Adrenal gland (tissue), 12 donors: Measurements from ENCODE around the gene MAST4. TPM values are rescaled to one million over a fixed set of nuclear protein-coding genes. Genes with fewer than 3 reads are reported as not detected.

Experiments used
- DNase-seq, 7 donors: peaks; one replicate each; pipeline ENCODE4 v3.0.0-alpha.2; 2019 to 2020
- H3K27ac ChIP-seq, 5 donors: fragments of 200-600 bp; sonication (generic) in 4 of 5; 1 replicate in 3 of 5; 2 replicates in 2 of 5; pipeline versions ENCODE4 v1.5.1 to v1.8.0; 2016 to 2020; ENCODE audit warnings: mild to moderate bottlenecking in 1 of 5
- H3K27me3 ChIP-seq: fragments of 200-600 bp; 2 replicates; pipeline ENCODE4 v1.8.0; 2021
- H3K36me3 ChIP-seq, 2 donors: fragments of 200-600 bp; replicated peaks in 1 of 2; 1 replicate in 1 of 2; 2 replicates in 1 of 2; pipeline versions ENCODE4 v1.5.1 to v1.8.0; 2018 to 2022
- H3K4me1 ChIP-seq, 2 donors: fragments of 200-600 bp; replicated peaks in 1 of 2; 1 replicate in 1 of 2; 2 replicates in 1 of 2; pipeline versions ENCODE4 v1.5.1 to v1.8.0; 2018 to 2021
- H3K4me3 ChIP-seq, 4 donors: fragments of 200-600 bp; sonication (generic) in 3 of 4; one replicate each; pipeline ENCODE4 v1.5.1; 2016 to 2018
- H3K9me3 ChIP-seq, 3 donors: fragments of 200-600 bp; sonication (generic) in 1 of 3; replicated peaks in 1 of 3; 1 replicate in 2 of 3; 2 replicates in 1 of 3; pipeline versions ENCODE4 v1.5.1 to v1.8.0; 2016 to 2021
- POLR2A ChIP-seq, 2 donors: fragments of 450-650 bp; IDR thresholded peaks; one replicate each; pipeline ENCODE4 v1.6.1; 2017; ENCODE audit warnings: antibody characterized with exemption in 2 of 2, mild to moderate bottlenecking in 2 of 2, moderate library complexity in 1 of 2
- WGBS, 4 donors: extraction: QIAGEN DNeasy Blood & Tissue Kit in 2 of 4; methylation state at CpG; one replicate each; pipeline versions ENCODE4 v1.1.5 to v1.1.7; 2013 to 2017; 5-methylcytosine and 5-hydroxymethylcytosine counted together
- intact Hi-C, 2 donors: fragments of 100-400 bp; cut with DNase I; formaldehyde crosslinking; loops; one replicate each; pipeline versions ENCODE4 v1.14.1 to v1.15.0; 2022 to 2023
- polyA plus RNA-seq, 3 donors: library from polyadenylated mRNA; stranded (reverse); fragments of 200-250 nt in 2 of 3; fragments of 350-450 nt in 1 of 3; fragmentation: Illumina TruSeq in 1 of 3; extraction: RNeasy Lipid Tissue Mini Kit (QIAGEN cat#74804) in 1 of 3; gene quantifications; one replicate each; pipeline ENCODE4 v1.2.3, GENCODE V29; 2013 to 2014
- total RNA-seq, 9 donors: library from RNA; depleted of rRNA in 4 of 9; stranded (reverse); fragments of >200 nt in 4 of 9; fragments of 120-200 nt in 1 of 9; fragmentation: NEBNext Ultra II Directional in 1 of 9; extraction: Animal tissue kit (Norgen Biotek cat#: 25700) in 1 of 9; gene quantifications; one replicate each; pipeline versions ENCODE4 v1.1.0 to v1.2.4, GENCODE V29; 2013 to 2023
- TF ChIP-seq, protein P1 (sequence below), 6 experiments: fragments of 450-650 bp in 4 of 6; fragments of 200-600 bp in 2 of 6; sonication (generic) in 1 of 6; IDR thresholded peaks; 1 replicate in 5 of 6; 2 replicates in 1 of 6; pipeline versions ENCODE4 v1.5.1 to v1.8.0; 2016 to 2021; ENCODE audit warnings: antibody characterized with exemption in 6 of 6, mild to moderate bottlenecking in 2 of 6, moderate library complexity in 1 of 6
- donor health status: healthy with polysubstance abuse.
- donor health status: Bipolar disorder and iron deficiency.
- donor health status: DM: yes; HTN: yes; CAD: no.
- donor health status: DM: no; HTN: no; CAD: no.
- donor health status: DM: no; HTN: no; CAD: no.
- donor health status: DM: yes; HTN: yes; CAD: no.

The MAST4 gene
- total and polyA plus RNA-seq, 12 donors = 12.3 to 95.0 (median 42.8) TPM

- peak in 4 of 7 donors; percentile 49 to 61 (median 56) for DNase-seq
- Histone ChIP-seq H3K4me3 (peak overlapping the region in 1 of 4 donors; percentile 49), H3K4me1 (peaks cover 16 to 24% of the 10 kb centered on the region in 2 donors), H3K9me3 (no peaks in the 10 kb centered on the region), H3K36me3 (no peaks in the 10 kb centered on the region), H3K27ac (peak overlapping the region in 3 of 5 donors; percentile 54 to 81 (median 67)), H3K27me3 (no peaks in the 10 kb centered on the region)
- peak in 1 of 2 donors; percentile 20 for TF ChIP-seq POLR2A (IDR thresholded peaks at IDR 0.05)
- TF ChIP-seq, protein P1, sequence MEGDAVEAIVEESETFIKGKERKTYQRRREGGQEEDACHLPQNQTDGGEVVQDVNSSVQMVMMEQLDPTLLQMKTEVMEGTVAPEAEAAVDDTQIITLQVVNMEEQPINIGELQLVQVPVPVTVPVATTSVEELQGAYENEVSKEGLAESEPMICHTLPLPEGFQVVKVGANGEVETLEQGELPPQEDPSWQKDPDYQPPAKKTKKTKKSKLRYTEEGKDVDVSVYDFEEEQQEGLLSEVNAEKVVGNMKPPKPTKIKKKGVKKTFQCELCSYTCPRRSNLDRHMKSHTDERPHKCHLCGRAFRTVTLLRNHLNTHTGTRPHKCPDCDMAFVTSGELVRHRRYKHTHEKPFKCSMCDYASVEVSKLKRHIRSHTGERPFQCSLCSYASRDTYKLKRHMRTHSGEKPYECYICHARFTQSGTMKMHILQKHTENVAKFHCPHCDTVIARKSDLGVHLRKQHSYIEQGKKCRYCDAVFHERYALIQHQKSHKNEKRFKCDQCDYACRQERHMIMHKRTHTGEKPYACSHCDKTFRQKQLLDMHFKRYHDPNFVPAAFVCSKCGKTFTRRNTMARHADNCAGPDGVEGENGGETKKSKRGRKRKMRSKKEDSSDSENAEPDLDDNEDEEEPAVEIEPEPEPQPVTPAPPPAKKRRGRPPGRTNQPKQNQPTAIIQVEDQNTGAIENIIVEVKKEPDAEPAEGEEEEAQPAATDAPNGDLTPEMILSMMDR (IDR thresholded peaks at IDR 0.05) = no peak
- WGBS, 4 donors = 25 to 30% (median 28%) methylated on average over 7 of the region's 7 CpGs
- intact Hi-C loops = no loop called here
Observed at GRCh38 chr5:66960369-66961137, 364.4 kb downstream of the MAST4 start.

- intact Hi-C loops = no loop called here
- peak in 1 of 7 donors; percentile 16 for DNase-seq
- TF ChIP-seq POLR2A (IDR thresholded peaks at IDR 0.05) = no peak
- TF ChIP-seq, protein P1 (IDR thresholded peaks at IDR 0.05) = no peak
- no peak overlapping the region for H3K4me3 ChIP-seq
- no peaks in the 10 kb centered on the region for H3K27me3 ChIP-seq
- WGBS, 4 donors = 42 to 48% (median 43%) methylated on average over 1 of the region's 1 CpG
- no peaks in the 10 kb centered on the region for H3K9me3 ChIP-seq
- H3K36me3 ChIP-seq = no peaks in the 10 kb centered on the region
- H3K4me1 ChIP-seq = peaks cover 16 to 24% of the 10 kb centered on the region in 2 donors
- H3K27ac ChIP-seq = no peak overlapping the region
Observed at GRCh38 chr5:66963559-66963971, 367.4 kb downstream of the MAST4 start.

- H3K4me1 ChIP-seq = peaks cover 0 to under 1% of the 10 kb centered on the region in 2 donors
- no peak for DNase-seq
- intact Hi-C loops = no loop called here
- H3K36me3 ChIP-seq = no peaks in the 10 kb centered on the region
- no peaks in the 10 kb centered on the region for H3K27me3 ChIP-seq
- H3K27ac ChIP-seq = no peak overlapping the region
- H3K4me3 ChIP-seq = no peak overlapping the region
- H3K9me3 ChIP-seq = no peaks in the 10 kb centered on the region
- TF ChIP-seq, protein P1 (IDR thresholded peaks at IDR 0.05) = no peak
- TF ChIP-seq POLR2A (IDR thresholded peaks at IDR 0.05) = no peak
Observed at GRCh38 chr5:66966439-66966838, 370.2 kb downstream of the MAST4 start.

GRCh38 chr5:66967102-66967501 is 370.9 kb downstream of the MAST4 start:
- Histone ChIP-seq H3K27me3 (no peaks in the 10 kb centered on the region), H3K9me3 (no peaks in the 10 kb centered on the region), H3K4me3 (no peak overlapping the region), H3K27ac (no peak overlapping the region), H3K36me3 (no peaks in the 10 kb centered on the region), H3K4me1 (peaks cover 0 to 5% of the 10 kb centered on the region in 2 donors)
- 74 to 90% (median 84%) methylated on average over 3 of the region's 3 CpGs for WGBS, 4 donors
- TF ChIP-seq, protein P1 (IDR thresholded peaks at IDR 0.05) = no peak
- no peak for TF ChIP-seq POLR2A (IDR thresholded peaks at IDR 0.05)
- intact Hi-C loops = no loop called here
- no peak for DNase-seq
